GM19238 (cell line): ENCODE results near the gene PRDM16.

ENCODE experiments used
- DNase-seq: peaks from one replicate; pipeline ENCODE4 v3.0.0; 2011; ENCODE audit warnings: low spot score; ENCODE audit not compliant: insufficient read length

The PRDM16 gene

DNA sequence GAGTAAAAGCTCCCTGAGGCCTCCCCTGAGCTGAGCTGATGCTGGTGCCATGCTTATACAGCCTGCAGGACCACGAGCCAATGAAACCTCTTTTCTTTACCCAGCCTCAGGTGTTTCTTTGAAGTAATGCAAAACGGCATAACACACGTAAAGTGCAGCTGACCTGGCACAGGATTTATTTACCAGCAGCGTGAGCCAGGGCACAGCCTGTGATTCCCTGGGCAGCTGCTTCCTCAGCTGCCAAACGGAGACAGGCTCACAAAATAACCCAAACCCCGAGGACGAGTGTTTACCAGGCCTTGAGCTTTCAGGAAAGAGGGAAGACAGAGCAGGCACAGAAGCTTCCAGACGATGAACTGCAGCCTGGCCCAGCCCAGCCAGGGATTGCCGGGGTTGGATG is 264.9 kb downstream of the PRDM16 start:
- no peak for DNase-seq

DNA sequence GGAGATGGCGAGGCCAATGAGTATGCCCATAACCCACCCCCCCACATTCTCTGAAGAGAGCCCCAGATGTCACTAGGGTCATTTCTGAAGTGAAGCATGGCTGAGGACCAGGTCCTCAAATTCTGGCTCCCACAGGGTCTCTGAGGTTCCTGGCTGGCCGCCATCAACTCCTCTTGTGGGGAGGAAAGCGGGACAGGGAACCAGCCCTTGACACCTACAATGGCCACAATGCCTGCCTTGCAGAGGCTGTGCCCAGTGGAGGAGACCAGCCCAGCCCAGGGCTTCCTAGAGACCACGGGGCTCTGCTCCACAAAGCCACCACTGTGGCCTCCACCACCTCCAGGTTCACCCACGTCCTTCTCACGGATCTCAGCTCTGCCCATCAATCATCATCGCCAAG is 265.4 kb downstream of the PRDM16 start:
- no peak for DNase-seq

DNA sequence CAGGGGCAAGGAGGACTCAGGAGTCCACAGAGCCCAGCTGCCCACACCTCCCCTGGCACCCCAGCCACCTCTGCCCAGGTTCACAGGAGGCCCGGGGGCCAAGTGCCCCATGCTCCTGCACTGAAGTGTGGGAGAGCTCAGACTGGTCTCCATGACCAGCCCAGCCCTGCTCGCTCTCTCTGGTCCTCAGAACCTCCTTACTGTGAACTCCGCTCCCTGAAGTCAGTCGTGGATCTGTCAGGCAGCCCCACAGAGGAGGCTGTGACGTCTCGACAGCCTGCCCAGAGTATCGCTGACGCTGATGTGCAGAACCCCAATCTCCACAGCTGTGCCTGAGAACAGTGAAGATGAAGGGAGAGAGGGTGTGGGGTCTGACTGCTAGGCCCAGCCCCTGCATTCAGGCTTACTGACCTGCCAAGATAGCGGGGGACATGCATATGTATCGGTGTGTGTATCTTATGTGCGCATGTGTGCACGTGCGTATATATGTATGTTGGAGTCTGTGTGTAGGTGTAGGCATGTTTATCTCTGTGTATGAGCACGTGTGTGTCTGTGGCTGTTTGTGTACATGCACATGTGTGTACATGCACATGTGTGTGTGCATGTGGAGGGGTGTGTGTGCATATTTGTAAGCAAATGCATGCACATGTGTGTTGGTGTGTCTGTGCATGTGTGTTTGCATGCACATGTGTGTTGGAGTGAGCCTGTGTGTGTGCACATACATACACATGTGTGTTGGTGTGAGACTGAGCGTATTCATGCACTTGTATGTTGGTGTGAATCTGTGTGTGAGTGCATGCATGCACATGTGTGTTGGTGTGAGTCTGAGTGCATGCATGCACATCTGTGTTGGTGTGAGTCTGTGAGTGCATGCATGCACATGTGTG is 267.0 kb downstream of the PRDM16 start:
- no peak for DNase-seq

DNA sequence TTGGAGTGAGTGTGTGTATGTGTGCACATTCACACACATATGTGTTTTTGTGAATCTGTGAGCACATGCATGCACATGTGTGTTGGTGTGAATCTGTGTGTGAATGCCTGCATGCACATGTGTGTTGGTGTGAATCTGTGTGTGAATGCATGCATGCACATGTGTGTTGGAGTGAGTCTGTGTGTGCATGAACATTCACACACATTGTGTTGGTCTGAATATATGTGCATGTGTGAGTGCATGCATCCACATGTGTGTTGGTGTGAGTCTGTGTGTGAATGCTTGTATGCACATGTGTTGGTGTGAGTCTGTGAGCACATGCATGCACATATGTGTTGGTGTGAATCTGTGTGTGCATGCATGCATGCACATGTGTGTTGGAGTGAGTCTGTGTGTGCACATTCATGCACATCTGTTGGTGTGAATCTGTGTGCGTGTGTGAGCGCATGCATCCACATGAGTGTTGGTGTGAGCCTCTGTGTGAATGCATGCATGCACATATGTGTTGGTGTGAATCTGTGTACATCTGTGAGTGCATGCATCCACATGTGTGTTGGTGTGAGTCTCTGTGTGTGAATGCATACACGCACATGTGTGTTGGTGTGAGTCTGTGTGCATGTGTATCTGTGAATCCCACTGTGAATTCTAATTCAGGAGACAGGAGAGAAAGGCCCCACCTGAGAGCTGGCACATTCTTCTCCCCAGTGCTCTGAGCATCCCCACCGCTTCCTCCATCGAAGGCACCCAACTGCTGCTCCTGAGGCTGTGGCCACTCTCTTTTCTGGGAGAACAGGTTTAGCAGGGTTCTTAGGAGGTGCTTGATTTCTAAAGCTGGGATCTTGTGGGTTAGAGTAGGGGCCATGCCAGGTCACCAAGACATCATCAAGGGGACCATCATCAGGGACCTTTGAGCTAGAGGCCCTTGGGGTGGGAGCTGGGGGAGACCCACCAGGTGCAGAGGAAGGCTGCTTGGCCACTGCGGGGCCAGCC is 267.9 kb downstream of the PRDM16 start:
- DNase-seq, result no peak

DNA sequence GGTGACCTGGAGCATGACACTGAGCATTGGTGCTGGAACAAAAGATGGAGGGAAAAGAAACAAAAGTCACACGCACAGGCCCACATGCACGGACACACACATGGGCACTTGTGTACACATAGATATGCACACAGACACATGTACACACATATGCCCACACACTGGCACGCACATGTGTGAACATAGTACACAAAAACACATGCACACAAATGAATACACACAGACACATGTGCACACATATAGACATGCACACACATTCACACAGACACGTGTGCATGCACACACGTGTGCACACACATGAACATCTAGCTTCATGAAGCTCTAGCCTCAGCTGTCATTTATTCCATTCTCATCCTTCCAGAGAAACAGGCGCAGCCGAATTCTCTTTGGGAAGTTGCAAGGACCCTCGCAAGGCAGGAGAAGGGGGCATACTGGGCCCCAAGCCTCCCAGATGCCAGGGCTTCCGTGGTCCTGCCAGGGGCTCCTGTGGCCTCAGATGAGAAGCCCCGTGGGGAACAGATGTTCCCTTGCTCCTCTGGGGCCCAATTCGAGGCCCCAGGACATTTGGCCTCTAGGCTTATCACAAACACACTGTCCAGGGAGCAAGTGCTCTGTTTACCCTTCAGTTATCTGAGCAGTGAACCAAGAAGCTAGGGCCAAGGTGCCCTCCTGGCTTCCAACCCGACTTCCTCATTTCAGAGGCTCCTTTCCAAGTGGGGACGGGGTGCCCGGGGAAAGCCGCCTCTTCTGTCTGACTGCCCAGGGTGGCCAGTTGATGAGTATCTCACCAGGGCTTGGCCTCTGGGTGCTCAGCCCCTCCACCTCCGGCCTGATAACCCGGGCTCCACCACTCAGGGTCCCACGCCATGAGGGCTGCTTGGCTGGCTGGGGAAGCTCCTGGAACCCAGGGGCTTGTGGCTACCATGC is 269.1 kb downstream of the PRDM16 start:
- DNase-seq, result no peak

DNA sequence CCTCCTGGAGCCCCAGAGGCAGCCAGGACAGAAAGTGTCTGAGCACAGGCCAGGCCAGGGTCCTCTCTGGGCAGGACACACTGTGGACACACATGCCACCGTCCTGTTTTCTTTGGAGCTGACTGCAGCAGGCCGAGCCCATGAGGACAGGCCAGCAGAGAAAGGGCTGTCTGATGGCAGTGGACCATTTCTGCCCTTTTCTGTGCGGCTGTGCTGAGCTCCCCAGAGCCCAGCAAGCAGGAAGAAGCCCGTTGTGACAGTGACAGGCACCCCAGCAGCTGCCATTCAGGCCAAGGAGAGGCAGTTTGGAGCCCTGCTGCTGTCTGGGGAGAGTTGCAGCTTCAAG is 269.7 kb downstream of the PRDM16 start:
- DNase-seq, result no peak

DNA sequence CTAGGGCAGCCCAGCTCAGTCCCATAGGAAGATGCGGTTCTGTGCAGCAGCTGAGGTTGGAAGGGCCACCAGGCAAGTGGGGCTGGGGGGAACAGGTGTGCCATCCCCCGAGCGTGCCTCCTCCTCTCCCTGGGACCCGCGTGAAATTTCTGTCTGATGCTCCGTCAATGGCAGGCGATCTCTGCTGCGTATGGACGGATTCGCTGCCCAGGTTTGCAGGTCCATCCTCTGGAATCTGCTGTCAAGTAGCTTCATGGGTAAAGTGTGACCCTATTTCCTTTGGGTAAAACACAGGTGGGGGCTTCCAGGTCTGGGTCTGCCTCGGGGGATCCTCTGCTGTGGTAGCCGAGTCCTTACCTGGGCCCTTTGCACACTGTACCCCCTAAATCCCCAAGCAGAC is 270.9 kb downstream of the PRDM16 start:
- no peak for DNase-seq

DNA sequence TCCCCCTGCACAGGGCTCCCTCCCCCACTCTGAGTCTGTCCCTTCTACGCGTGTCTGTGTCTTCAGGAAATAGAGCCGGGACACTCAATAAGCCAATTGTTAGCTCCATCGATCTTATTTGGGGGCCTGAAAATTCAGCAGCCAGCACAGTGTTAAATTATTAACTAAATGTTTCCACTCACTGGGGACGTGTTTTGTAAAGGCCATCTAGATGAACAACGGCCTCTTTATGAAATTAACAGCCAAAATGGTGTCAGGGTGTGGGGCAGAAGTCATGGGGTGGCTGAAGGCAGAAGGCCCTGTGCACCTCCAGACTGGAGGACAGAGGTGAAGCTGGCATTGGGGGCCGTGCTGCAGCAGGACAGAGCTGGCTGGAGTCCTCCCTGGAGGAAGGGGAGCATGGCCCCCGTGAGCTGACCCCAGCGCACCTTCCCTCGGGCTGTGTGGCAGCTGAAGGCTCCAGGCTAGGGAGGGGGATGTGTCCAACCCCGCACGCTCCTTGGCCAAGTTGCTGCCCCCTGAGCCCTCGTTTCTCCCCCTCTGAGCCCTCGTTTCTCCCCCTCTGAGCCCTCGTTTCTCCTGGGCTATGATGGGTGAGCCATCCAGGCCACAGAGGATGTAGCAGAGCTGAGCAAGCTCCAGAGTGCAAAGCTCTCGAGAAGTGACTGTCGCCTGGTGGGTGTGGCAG is 271.7 kb downstream of the PRDM16 start:
- no peak for DNase-seq

DNA sequence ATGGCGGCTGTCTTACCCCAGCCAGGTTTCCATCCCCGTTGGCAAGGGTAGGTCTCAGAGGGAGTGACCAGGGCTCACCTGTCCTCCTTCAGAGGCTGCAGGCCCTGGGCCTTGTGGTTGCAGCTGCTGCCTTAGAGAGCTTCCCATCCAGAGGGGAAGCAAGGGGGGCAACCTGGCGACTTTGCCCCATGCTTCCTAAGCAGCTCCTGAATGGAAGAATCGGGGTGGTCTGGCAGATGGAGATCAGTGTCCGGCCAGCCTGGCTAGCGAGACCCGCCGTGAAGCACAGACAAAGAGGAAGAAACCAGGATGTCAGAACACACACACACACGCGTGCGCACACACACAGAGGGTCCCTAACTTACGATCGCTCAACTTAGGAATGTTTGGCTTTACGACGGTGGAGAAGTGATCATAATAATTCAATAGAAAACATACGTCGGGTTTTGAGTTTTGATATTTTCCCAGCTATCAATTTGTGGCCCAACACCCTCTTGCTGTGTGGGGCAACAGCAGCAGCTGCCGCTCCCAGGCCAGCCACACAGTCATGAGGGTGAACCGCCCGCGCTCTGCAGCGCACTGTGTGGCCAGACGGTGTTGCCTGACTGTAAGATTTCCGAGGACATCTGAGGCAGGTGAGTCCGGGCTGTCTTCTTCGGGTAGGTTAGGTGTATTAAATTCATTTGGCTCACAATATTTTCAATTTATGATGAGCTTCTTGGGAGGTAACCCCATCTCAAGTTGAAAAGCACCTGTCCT is 272.4 kb downstream of the PRDM16 start:
- DNase-seq, result no peak

DNA sequence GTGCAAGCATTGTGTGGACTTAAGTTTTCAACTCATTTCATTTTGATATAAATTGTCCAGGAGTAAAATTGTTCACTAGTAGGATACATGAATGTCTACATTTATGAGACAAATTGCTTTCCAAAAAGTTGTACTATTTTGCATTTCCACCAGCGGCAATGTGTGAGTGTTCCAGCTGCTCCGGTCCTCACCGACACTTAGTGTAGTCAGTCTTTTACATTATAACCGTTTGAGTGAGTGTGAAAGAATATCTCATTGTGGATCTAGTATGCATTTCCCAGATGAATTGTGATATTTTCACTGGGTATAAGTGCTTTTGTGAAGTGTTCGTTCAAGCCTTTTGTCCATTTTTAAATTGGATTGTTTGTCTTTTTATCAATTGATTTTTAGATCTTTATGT is 274.0 kb downstream of the PRDM16 start:
- no peak for DNase-seq

DNA sequence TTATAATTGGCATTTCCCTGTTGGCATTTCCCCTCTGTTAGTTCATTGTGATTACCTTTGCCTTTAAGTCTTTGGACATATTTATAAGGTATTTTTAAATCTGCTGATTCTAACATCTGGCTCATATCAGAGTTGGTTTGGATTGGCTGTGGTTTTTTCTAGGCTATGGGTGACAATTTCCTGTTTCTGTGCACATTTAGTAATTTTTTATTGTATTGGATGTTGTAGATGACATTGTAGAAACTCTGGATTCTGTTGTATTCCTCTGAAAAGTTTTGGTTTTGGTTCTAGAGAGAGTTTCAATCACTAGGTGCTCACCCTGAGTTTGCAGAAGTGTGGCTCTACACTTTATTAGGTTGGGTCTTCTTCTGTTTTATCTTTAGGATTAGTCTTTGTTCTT is 275.4 kb downstream of the PRDM16 start:
- DNase-seq, result no peak

DNA sequence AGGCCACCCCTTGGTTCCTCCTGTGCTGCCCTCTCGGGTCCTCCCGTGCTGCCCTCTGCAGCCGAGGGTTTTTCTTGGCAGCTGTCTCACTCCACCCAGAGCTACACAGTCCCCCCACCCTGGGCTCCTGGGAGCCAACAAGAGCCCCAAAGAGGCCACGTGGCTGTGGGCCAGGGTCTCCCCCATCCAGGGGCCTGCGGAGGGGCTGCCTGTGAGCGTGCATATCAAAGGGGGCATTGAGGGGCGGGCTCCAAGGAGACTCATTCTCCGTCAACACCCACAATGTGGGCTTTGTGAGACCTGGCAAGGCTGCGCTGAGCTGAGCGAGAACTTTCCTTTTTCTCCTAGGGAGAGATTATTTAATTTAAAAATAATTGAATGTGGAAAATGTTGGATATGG is 276.8 kb downstream of the PRDM16 start:
- no peak for DNase-seq

DNA sequence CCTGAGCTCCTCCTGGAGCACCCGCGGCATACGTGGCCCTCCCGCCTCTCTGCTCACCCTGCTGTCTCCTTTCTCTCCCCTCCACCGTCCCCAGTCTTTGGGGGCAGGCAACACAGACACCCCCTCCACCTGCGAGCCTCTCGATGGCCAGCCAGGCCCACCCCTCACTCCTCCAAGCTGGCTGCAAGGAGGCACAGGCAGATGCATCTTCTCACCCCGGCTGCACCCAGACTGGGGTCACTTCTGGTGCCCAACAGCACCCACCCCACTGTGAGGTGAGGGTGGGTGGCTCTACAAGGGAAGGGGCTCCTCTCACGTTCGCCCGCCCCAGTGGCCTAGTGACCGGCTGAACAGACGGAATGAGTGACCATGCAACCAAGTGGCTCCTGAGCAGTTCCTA is 277.5 kb downstream of the PRDM16 start:
- no peak for DNase-seq

DNA sequence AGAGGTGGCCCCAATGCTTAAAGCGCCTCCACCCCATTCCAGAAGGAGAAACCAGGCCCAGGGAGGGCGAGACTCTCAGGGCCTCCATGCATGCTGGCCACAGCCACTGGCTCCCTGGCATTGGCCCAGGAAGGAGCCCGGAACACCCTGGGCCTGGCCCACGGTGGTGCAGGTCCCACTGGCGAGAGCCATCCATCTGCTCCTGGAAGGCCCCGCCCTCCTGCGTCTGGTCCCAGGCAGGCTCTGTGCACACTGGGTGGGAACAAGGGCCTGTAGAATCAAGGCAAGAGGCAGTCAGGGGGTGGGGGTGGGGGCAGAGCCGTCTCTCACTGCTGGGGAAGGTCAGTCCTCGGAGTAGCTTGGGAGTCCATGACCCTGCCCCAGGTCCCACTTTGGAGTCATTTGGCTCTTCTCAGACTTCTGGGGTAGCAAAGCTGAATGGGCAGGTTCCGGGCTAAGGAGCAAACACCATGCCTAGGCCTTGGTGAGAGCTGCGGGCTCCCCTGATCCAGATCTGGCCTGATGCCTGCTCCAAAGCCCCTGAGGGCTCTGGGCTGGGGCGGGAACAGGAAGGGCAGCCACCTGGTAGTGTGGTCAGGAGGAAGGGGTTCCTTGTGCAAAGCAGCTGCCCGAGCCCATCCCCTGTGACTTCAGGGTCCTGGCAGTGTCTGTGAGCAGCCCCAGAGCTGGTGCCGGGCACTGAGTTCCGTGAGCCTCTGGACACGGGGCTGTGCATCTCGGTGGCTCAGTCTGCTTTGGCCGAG is 278.4 kb downstream of the PRDM16 start:
- no peak for DNase-seq

DNA sequence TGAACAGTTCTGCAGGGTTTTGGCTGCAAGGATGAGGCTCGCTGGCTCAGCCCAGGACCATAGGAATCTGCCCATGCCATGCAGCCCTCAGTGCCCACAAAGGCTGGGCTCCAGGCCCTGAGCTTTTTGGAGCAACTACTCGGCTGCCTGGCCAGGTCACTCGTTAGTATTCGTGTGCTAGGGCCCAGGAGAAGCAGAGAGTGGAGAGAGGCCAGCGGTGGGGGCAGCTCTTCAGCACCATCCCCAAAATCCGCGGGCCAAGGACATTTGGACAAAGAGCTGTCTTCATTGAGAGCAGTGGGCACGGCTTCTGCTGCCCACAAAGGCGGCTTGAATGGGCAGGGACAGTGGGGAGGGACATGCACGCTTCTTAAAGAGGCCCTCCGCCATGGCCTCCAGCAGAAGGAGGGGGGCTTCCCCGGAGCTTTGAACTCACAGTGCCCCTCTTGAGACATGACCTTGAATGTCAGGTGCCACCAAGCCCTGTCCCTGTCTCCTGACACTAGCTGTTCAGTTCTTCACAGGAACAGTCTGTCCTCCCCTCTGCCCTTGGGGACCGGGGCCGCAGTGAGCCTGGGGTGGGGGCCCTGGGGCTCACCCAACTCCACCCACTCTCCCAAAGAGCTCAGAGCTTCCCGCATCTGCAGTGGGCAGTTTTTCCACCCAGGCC is 279.3 kb downstream of the PRDM16 start:
- no peak for DNase-seq

DNA sequence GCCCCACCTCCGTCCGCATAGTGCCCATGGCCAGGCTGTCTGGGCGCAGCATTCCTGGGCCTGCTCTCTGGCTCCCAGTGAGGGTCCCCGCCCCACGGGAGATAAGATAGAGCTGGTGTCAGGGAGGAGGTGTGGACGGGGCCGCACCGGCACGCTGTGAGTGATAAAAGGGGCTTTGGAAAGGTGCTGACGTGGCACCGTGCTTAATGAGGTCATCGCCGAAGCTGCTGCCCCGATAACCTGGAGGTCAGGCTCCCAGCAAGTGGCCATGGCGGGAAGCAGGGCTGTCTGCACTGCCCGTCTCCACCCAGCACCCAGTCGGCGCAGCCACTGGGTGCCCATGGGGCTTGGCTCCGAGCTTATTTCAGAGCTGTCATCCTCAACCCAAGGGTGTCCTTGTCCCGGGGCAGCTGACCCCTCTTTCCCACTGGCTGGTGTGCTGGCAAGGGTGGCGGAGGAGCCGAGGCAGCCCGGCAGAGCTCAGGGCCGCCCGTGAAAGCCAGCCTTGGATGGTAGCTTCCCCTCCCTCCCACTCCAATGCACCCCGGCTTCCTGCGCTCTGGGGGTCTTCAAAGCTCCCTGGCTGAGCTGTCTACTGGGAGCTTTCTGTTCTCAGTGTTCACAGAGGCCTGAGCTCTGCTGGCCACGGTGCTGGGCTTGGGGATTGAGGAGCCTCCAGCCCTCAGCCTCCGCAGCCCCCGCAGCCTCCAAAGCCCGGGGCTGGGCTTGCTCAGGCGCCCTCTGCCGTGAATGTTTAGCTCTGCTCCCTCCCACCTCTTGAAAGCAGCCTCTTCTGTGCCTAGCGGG is 280.4 kb downstream of the PRDM16 start:
- DNase-seq, result no peak

DNA sequence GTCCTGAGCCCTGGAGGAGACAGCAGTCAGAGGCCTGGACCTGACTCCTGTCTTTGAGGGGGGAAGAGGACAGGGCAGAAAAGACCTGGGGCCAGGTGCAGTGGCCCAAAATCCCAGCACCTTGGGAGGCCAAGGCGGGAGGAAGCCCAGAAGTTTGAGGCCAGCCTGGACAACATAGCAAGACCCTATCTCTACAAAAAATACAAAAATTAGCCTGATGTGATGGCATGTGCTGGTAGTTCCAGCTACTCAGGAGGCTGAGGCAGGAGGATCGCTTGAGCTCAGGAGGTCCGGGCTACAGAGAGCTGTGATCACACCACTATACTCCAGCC is 280.9 kb downstream of the PRDM16 start:
- no peak for DNase-seq
